Hepatocyte (in vitro differentiated cells): ENCODE data around the gene UBALD2.

Experiments used
- EZH2 ChIP-seq: fragments of 200-600 bp; sonication (generic); IDR thresholded peaks from 2 replicates; pipeline ENCODE4 v1.6.1; 2016; ENCODE audit warnings: antibody characterized with exemption, mild to moderate bottlenecking, borderline replicate concordance
- TF ChIP-seq, protein P1 (sequence below): fragments of 200-600 bp; sonication (generic); IDR thresholded peaks from 2 replicates; pipeline ENCODE4 v1.5.1; 2016; ENCODE audit warnings: antibody characterized with exemption, mild to moderate bottlenecking; ENCODE audit not compliant: poor library complexity

DNA sequence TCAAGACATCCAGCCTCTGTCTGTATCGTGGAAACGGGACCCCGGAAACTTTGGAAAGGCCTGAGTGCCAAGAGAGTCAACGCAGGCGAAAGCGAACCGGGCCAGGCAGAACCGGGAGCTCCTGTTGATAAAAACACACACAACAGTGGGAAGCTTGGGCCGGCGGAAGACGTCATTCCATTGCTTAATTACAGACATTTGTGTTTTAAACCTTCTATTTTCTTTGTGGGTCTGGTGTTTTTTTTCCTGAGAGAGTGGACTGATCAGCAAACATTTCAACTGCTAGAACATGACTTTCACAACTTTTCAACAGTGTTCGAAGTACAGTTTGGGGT lies 24.0 kb upstream of the UBALD2 start:
- TF ChIP-seq, protein P1, sequence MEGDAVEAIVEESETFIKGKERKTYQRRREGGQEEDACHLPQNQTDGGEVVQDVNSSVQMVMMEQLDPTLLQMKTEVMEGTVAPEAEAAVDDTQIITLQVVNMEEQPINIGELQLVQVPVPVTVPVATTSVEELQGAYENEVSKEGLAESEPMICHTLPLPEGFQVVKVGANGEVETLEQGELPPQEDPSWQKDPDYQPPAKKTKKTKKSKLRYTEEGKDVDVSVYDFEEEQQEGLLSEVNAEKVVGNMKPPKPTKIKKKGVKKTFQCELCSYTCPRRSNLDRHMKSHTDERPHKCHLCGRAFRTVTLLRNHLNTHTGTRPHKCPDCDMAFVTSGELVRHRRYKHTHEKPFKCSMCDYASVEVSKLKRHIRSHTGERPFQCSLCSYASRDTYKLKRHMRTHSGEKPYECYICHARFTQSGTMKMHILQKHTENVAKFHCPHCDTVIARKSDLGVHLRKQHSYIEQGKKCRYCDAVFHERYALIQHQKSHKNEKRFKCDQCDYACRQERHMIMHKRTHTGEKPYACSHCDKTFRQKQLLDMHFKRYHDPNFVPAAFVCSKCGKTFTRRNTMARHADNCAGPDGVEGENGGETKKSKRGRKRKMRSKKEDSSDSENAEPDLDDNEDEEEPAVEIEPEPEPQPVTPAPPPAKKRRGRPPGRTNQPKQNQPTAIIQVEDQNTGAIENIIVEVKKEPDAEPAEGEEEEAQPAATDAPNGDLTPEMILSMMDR, result no peak
- no peak for TF ChIP-seq EZH2
